Right lobe of liver (tissue), 4 donors: Measurements from ENCODE around the gene NFIB.

Source experiments
- POLR2A ChIP-seq: fragments of 450-650 bp; IDR thresholded peaks from one replicate; pipeline ENCODE4 v1.6.1; 2017; ENCODE audit warnings: antibody characterized with exemption, mild to moderate bottlenecking
- TF ChIP-seq, protein P1 (sequence below), 4 donors: fragments of 200-600 bp in 3 of 4; fragments of 450-650 bp in 1 of 4; IDR thresholded peaks; one replicate each; pipeline versions ENCODE4 v1.5.1 to v1.8.0; 2016 to 2022; ENCODE audit warnings: antibody characterized with exemption in 4 of 4, mild to moderate bottlenecking in 2 of 4
- donor health status: DM: no; HTN: no; CAD: no.
- donor health status: DM: no; HTN: no; CAD: no.
- donor health status: DM: no; HTN: yes; CAD: no.

- TF ChIP-seq POLR2A, result no peak
- TF ChIP-seq, protein P1, sequence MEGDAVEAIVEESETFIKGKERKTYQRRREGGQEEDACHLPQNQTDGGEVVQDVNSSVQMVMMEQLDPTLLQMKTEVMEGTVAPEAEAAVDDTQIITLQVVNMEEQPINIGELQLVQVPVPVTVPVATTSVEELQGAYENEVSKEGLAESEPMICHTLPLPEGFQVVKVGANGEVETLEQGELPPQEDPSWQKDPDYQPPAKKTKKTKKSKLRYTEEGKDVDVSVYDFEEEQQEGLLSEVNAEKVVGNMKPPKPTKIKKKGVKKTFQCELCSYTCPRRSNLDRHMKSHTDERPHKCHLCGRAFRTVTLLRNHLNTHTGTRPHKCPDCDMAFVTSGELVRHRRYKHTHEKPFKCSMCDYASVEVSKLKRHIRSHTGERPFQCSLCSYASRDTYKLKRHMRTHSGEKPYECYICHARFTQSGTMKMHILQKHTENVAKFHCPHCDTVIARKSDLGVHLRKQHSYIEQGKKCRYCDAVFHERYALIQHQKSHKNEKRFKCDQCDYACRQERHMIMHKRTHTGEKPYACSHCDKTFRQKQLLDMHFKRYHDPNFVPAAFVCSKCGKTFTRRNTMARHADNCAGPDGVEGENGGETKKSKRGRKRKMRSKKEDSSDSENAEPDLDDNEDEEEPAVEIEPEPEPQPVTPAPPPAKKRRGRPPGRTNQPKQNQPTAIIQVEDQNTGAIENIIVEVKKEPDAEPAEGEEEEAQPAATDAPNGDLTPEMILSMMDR (IDR thresholded peaks at IDR 0.05), result no peak
Observed at GRCh38 chr9:14311956-14312685, 1.8 kb downstream of the NFIB start.
